GM18511 (cell line): Measurements from ENCODE around the gene FAM117A.
A peak's percentile ranks its signal among the peaks of the same experiment; 100 is the strongest.
"Not testable (repeated sequence)": the region's sequence is repeated elsewhere in the genome, so short reads cannot be mapped to it uniquely, and the experiment has no call there.

Source experiments
- ATAC-seq: cut with Tn5 transposase; IDR thresholded peaks from one replicate; pipeline ENCODE4 v1.9.1; 2021; ENCODE audit warnings: mild to moderate bottlenecking, moderate library complexity; ENCODE audit not compliant: unreplicated experiment

FAM117A gene

GRCh38 chr17:49764559-49765180, 739 bp upstream of the FAM117A start:
- ATAC-seq = no peak

- ATAC-seq = no peak
Observed at GRCh38 chr17:49762151-49762941, 1.6 kb downstream of the FAM117A start.

GRCh38 chr17:49760932-49761558, 2.9 kb downstream of the FAM117A start:
- ATAC-seq = no peak

GRCh38 chr17:49760296-49760695, 3.6 kb downstream of the FAM117A start:
- no peak for ATAC-seq

- ATAC-seq = no peak
Observed at GRCh38 chr17:49759203-49759602, 4.7 kb downstream of the FAM117A start.

- not testable (repeated sequence) for ATAC-seq
Observed at GRCh38 chr17:49758464-49759010, 5.4 kb downstream of the FAM117A start.

- ATAC-seq = no peak
Observed at GRCh38 chr17:49757151-49757777, 6.7 kb downstream of the FAM117A start.

GRCh38 chr17:49756323-49757150, 7.4 kb downstream of the FAM117A start:
- no peak for ATAC-seq

GRCh38 chr17:49755663-49756283, 8.2 kb downstream of the FAM117A start:
- no peak for ATAC-seq

- ATAC-seq = no peak
Observed at GRCh38 chr17:49753959-49754391, 10.0 kb downstream of the FAM117A start.

GRCh38 chr17:49752508-49752907, 11.4 kb downstream of the FAM117A start:
- no peak for ATAC-seq

- ATAC-seq = no peak
Observed at GRCh38 chr17:49749730-49750129, 14.2 kb downstream of the FAM117A start.

GRCh38 chr17:49748791-49749190, 15.1 kb downstream of the FAM117A start:
- peak; percentile 86 for ATAC-seq

- ATAC-seq = no peak
Observed at GRCh38 chr17:49748223-49748622, 15.7 kb downstream of the FAM117A start.

GRCh38 chr17:49747632-49748031, 16.3 kb downstream of the FAM117A start:
- no peak for ATAC-seq

GRCh38 chr17:49746791-49747490, 17.0 kb downstream of the FAM117A start:
- ATAC-seq = peak; percentile 53

- no peak for ATAC-seq
Observed at GRCh38 chr17:49745175-49746139, 18.5 kb downstream of the FAM117A start.

GRCh38 chr17:49742166-49742638, 21.7 kb downstream of the FAM117A start:
- ATAC-seq = no peak
